ENCODE measurements around the gene CRADD.

The CRADD gene

DNA sequence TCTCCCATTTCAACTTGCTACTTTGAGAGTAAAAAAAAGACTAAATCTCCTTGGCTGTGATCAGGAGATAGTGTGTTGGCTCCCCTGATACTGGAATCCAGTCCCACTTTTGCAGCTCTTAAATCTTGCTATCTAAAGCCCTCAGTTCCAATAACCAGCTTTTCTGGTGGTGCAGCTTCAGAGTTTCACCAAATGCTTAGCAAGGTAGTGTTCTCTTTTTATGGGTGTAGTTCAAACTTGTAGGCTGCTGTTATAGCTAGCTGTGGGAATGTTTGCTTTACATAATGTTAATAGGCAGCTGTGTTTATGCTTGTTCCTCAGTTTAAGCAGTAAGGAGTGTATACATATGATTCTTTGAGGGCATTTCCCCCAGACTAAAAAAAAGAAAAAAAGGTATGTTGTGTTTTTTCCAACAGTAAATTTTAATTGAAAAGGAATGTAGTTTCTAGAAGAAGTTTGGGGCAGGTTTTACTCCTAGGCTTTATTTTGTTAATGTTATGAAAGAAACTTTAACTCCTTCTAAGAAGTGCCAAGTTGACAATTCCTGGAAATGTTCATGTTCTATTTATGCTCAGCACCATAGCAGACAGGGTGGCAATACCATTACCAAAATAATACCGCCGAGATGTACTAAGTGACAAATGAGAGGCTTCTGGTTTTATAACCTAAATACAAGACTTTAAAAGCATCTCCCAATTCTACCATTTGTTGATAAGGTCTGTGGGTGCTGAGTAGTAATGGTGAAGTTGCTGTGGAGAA lies 12.1 kb downstream of the CRADD start (continued):
- TF ChIP-seq, protein P1, sequence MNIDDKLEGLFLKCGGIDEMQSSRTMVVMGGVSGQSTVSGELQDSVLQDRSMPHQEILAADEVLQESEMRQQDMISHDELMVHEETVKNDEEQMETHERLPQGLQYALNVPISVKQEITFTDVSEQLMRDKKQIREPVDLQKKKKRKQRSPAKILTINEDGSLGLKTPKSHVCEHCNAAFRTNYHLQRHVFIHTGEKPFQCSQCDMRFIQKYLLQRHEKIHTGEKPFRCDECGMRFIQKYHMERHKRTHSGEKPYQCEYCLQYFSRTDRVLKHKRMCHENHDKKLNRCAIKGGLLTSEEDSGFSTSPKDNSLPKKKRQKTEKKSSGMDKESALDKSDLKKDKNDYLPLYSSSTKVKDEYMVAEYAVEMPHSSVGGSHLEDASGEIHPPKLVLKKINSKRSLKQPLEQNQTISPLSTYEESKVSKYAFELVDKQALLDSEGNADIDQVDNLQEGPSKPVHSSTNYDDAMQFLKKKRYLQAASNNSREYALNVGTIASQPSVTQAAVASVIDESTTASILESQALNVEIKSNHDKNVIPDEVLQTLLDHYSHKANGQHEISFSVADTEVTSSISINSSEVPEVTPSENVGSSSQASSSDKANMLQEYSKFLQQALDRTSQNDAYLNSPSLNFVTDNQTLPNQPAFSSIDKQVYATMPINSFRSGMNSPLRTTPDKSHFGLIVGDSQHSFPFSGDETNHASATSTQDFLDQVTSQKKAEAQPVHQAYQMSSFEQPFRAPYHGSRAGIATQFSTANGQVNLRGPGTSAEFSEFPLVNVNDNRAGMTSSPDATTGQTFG (tag by site-specific recombination; IDR thresholded peaks at IDR 0.05; ENCODE audit: borderline replicate concordance): no peak
- TF ChIP-seq ZNF140 (tag by site-specific recombination; IDR thresholded peaks at IDR 0.05): no peak
- no peak for TF ChIP-seq YY1 (tag by site-specific recombination; IDR thresholded peaks at IDR 0.05)
- no peak for TF ChIP-seq ZNF629 (tag by site-specific recombination; IDR thresholded peaks at IDR 0.05)
- no peak for TF ChIP-seq ZFP37 (tag by site-specific recombination; IDR thresholded peaks at IDR 0.05)
- TF ChIP-seq EGR2 (tag by site-specific recombination; IDR thresholded peaks at IDR 0.05; ENCODE audit: low read depth): no peak
- TF ChIP-seq, protein P2, sequence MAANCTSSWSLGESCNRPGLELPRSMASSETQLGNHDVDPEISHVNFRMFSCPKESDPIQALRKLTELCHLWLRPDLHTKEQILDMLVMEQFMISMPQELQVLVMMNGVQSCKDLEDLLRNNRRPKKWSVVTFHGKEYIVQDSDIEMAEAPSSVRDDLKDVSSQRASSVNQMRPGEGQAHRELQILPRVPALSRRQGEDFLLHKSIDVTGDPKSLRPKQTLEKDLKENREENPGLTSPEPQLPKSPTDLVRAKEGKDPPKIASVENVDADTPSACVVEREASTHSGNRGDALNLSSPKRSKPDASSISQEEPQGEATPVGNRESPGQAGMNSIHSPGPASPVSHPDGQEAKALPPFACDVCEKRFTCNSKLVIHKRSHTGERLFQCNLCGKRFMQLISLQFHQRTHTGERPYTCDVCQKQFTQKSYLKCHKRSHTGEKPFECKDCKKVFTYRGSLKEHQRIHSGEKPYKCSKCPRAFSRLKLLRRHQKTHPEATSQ (tag by site-specific recombination; IDR thresholded peaks at IDR 0.05): no peak
- TF ChIP-seq ZNF175 (tag by site-specific recombination; IDR thresholded peaks at IDR 0.05): no peak
- no peak for TF ChIP-seq ZNF785 (tag by site-specific recombination; IDR thresholded peaks at IDR 0.05)
- TF ChIP-seq RBAK (tag by site-specific recombination; IDR thresholded peaks at IDR 0.05): no peak
- TF ChIP-seq ZNF18 (tag by site-specific recombination; IDR thresholded peaks at IDR 0.05): no peak

DNA sequence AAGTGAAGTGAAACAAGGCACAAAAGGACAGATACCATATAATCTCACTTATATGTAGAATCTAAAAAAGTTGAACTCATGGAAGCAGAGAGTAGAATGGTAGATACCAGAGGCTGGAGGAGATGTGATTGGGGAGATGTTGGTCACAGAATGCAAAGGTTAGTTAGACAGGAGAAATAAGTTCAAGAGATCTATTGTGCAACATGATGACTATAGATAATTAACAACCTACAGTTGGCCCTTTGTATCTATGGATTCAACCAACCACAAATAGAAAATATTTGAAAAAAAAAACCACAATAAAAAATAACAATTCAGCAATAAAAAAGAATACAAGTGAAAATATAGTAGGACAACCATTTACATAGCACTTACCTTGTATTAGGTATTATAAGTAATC lies 19.3 kb downstream of the CRADD start:
- POLR2A ChIA-PET: no interaction called here
- H3K27ac ChIP-seq (ENCODE audit: extremely low read depth, low read depth, low read length): no peak overlapping the region
- H3K4me3 ChIP-seq (ENCODE audit: low read depth, low read length): no peak overlapping the region
- peaks cover 16% of the 10 kb centered on the region for H3K4me1 ChIP-seq (ENCODE audit: control insufficient read depth, insufficient read depth, low read length)
- H3K36me3 ChIP-seq (ENCODE audit: control insufficient read depth in 2 of 2, insufficient read depth in 1 of 2, low read length in 2 of 2): no peaks in the 10 kb centered on the region
- TF ChIP-seq ZNF391 (tag by site-specific recombination; IDR thresholded peaks at IDR 0.05; ENCODE audit: borderline replicate concordance, low read depth) (no peak), SP3 (tag by site-specific recombination; IDR thresholded peaks at IDR 0.05) (no peak), ZNF501 (tag by site-specific recombination; IDR thresholded peaks at IDR 0.05) (no peak), ZSCAN4 (tag by site-specific recombination; IDR thresholded peaks at IDR 0.05) (no peak), ZNF248 (tag by site-specific recombination; IDR thresholded peaks at IDR 0.05) (no peak), ZNF211 (tag by site-specific recombination; IDR thresholded peaks at IDR 0.05; ENCODE audit: low read depth) (no peak), ZNF394 (tag by site-specific recombination; IDR thresholded peaks at IDR 0.05; ENCODE audit: borderline replicate concordance) (no peak), KLF16 (tag by site-specific recombination; IDR thresholded peaks at IDR 0.05) (no peak), ZSCAN30 (tag by site-specific recombination; IDR thresholded peaks at IDR 0.05) (no peak), YY1 (tag by site-specific recombination; IDR thresholded peaks at IDR 0.05) (no peak), ZNF510 (tag by site-specific recombination; IDR thresholded peaks at IDR 0.05; ENCODE audit: insufficient replicate concordance) (no peak), REST (tag by site-specific recombination; IDR thresholded peaks at IDR 0.05) (no peak), ZNF23 (tag by site-specific recombination; IDR thresholded peaks at IDR 0.05; ENCODE audit: borderline replicate concordance) (no peak), SALL2 (tag by site-specific recombination; IDR thresholded peaks at IDR 0.05; ENCODE audit: borderline replicate concordance) (no peak), ZNF202 (tag by site-specific recombination; IDR thresholded peaks at IDR 0.05; ENCODE audit: borderline replicate concordance) (no peak), OVOL3 (tag by site-specific recombination; IDR thresholded peaks at IDR 0.05) (no peak), ZNF747 (tag by site-specific recombination; IDR thresholded peaks at IDR 0.05) (no peak)
- CTCF ChIA-PET: no interaction called here
- H3K9me3 ChIP-seq (ENCODE audit: control insufficient read depth, insufficient read depth, low read depth, low read length): no peaks in the 10 kb centered on the region

Measured in HEK293 (cell line).